Measurements from ENCODE around the gene ATXN3L.

GRCh38 chrX:13323241-13323640 lies 3.4 kb upstream of the ATXN3L start:
- TF ChIP-seq TARDBP (IDR thresholded peaks at IDR 0.05) (no peak), ELF4 (IDR thresholded peaks at IDR 0.05) (no peak)

All from HEK293T (cell line).